K562 (cell line): ENCODE data around the gene SLC43A1. TPM values are rescaled to one million over a fixed set of nuclear protein-coding genes. Genes with fewer than 3 reads are reported as not detected.

Experiments used
- ADNP ChIP-seq: fragments of 200-800 bp; sonication (Bioruptor generic); IDR thresholded peaks from 2 replicates; pipeline ENCODE4 v1.6.1; 2016; ENCODE audit warnings: missing genetic modification characterization, missing compliant biosample characterization
- CBX3 ChIP-seq, 2 experiments: IDR thresholded peaks; 1 replicate in 1 of 2; 2 replicates in 1 of 2; pipeline ENCODE4 v1.6.1; 2012; ENCODE audit warnings: inconsistent platforms in 2 of 2, low read length in 2 of 2, borderline replicate concordance in 1 of 2, control low read depth in 1 of 2
- CHD7 ChIP-seq: fragments of 200-600 bp; sonication (generic); IDR thresholded peaks from one replicate; pipeline ENCODE4 v1.6.1; 2012; ENCODE audit warnings: mild to moderate bottlenecking, low read depth, low read length, inconsistent platforms
- CREB1 ChIP-seq, 2 experiments: sonication (generic) in 1 of 2; formaldehyde crosslinking in 1 of 2; IDR thresholded peaks; 2 replicates each; pipeline versions ENCODE4 v1.6.1 to v1.8.0; 2012 to 2022; ENCODE audit warnings: inconsistent platforms in 1 of 2, mild to moderate bottlenecking in 1 of 2, missing genetic modification reagents in 1 of 2, moderate library complexity in 1 of 2
- ETS1 ChIP-seq: conservative IDR thresholded peaks from 2 replicates; pipeline ENCODE4 v1.6.1; 2011; ENCODE audit warnings: low read depth, mild to moderate bottlenecking, low read length; ENCODE audit not compliant: control insufficient read depth
- RBBP5 ChIP-seq: fragments of 200-600 bp; sonication (generic); IDR thresholded peaks from 2 replicates; pipeline ENCODE4 v1.6.1; 2012; ENCODE audit warnings: borderline replicate concordance, mild to moderate bottlenecking, low read length, control low read depth, inconsistent platforms; ENCODE audit not compliant: insufficient read depth, poor library complexity, severe bottlenecking
- RBM25 ChIP-seq: fragments of 200-400 bp; formaldehyde crosslinking; IDR thresholded peaks from 2 replicates; pipeline ENCODE4 v1.6.1; 2018; ENCODE audit warnings: low read length, low read depth, moderate library complexity; ENCODE audit not compliant: severe bottlenecking
- SAP30 ChIP-seq: fragments of 200-600 bp; sonication (generic); IDR thresholded peaks from 2 replicates; pipeline ENCODE4 v1.6.1; 2012; ENCODE audit warnings: borderline replicate concordance, low read depth, mild to moderate bottlenecking, moderate library complexity, low read length, control low read depth, inconsistent platforms; ENCODE audit not compliant: insufficient read depth, poor library complexity, severe bottlenecking
- SMARCA5 ChIP-seq: fragments of 450-650 bp; IDR thresholded peaks from 2 replicates; pipeline ENCODE4 v1.6.1; 2016
- USF1 ChIP-seq: sonication (generic); formaldehyde crosslinking; IDR thresholded peaks from 2 replicates; pipeline ENCODE4 v1.9.0; 2022; ENCODE audit warnings: mild to moderate bottlenecking, missing genetic modification reagents
- ZFP36 ChIP-seq: fragments of 150-350 bp; IDR thresholded peaks from 2 replicates; pipeline ENCODE4 v1.6.1; 2018; ENCODE audit warnings: low read length, low read depth; ENCODE audit not compliant: partially characterized antibody
- ZNF23 ChIP-seq: fragments of 250-450 bp; sonication (Bioruptor Pico); IDR thresholded peaks from 2 replicates; pipeline ENCODE4 v1.4.0; 2020; ENCODE audit warnings: mild to moderate bottlenecking
- ZSCAN32 ChIP-seq: fragments of 450-650 bp; formaldehyde crosslinking; IDR thresholded peaks from 2 replicates; pipeline ENCODE4 v1.4.0; 2020; ENCODE audit warnings: mild to moderate bottlenecking, moderate library complexity
- polyA plus RNA-seq, 8 experiments: library from polyadenylated mRNA; depleted of rRNA in 4 of 8; stranded (reverse) in 5 of 8; unstranded in 3 of 8; fragments of >200 nt; fragmentation: Nextera tagmentation in 2 of 8; fragmentation: Illumina TruSeq in 1 of 8; extraction: Ambion mirVana in 2 of 8; extraction: Trizol in 1 of 8; gene quantifications; 2 replicates each; pipeline versions ENCODE4 v1.2.1 to v1.2.3, GENCODE V29; 2011 to 2014; ENCODE audit warnings: inconsistent platforms in 1 of 8, missing spikeins in 1 of 8
- total RNA-seq, 7 experiments: library from RNA; depleted of rRNA in 6 of 7; stranded (reverse); fragments of >200 nt in 6 of 7; fragmentation: Illumina TruSeq in 2 of 7; extraction: Trizol in 2 of 7; gene quantifications; 2 replicates each; pipeline versions ENCODE4 v1.2.1 to v1.2.3, GENCODE V29; 2011 to 2021; ENCODE audit warnings: low replicate concordance in 1 of 7

SLC43A1 gene
- total and polyA plus RNA-seq, 9 of the 15 experiments (the other 6 are each of a cell fraction or from before 2014, with no cell fraction given) = 2.6 to 41.8 (median 24.6) TPM

- TF ChIP-seq RBM25 (peak; percentile 93), ZSCAN32 (no peak), ETS1 (no peak), ZNF23 (no peak), ADNP (tag) (peak; percentile 52; the same call in 1 of the 2 replicates), CHD7 (no peak), CREB1 (IDR thresholded peaks at IDR 0.05) (peak; percentile 45), CREB1 (CRISPR knock-in tag; IDR thresholded peaks at IDR 0.05) (no peak), RBBP5 (no peak), USF1 (CRISPR knock-in tag) (no peak), ZFP36 (peak; percentile 85), SMARCA5 (peak; percentile 68), SAP30 (no peak), CBX3 (IDR thresholded peaks at IDR 0.05; ENCODE audit: borderline replicate concordance in 1 of 2, low read length in 2 of 2) (no peak)
These were observed 50.8 kb downstream of the SLC43A1 start (continued) for GRCh38 chr11:57464539-57465181.
